Neural cell (in vitro differentiated cells): ENCODE results near the gene PGM1. TPM values are rescaled to one million over a fixed set of nuclear protein-coding genes. Genes with fewer than 3 reads are reported as not detected.

Experiments
- H2AFZ ChIP-seq: fragments of 200-600, 300-800 bp; sonication (generic), shearing (Covaris generic); 2 replicates; pipeline ENCODE4 v1.6.0; 2014; ENCODE audit warnings: low read depth, mild to moderate bottlenecking, antibody characterized with exemption, low read length, moderate library complexity
- H3F3A ChIP-seq: fragments of 200-600 bp; shearing (Covaris generic); 2 replicates; pipeline ENCODE4 v1.6.1; 2016; ENCODE audit warnings: mild to moderate bottlenecking, moderate library complexity, mixed read lengths, antibody characterized with exemption, low read length; ENCODE audit not compliant: insufficient read depth, poor library complexity, severe bottlenecking
- H3K27ac ChIP-seq: fragments of 200-600, 300-800 bp; sonication (generic), shearing (Covaris generic); 2 replicates; pipeline ENCODE4 v1.5.1; 2014; ENCODE audit warnings: mild to moderate bottlenecking, low read length, moderate library complexity
- H3K27me3 ChIP-seq: fragments of 300-800, 200-600 bp; sonication (generic), shearing (Covaris generic); 2 replicates; pipeline ENCODE4 v1.6.0; 2014; ENCODE audit warnings: mild to moderate bottlenecking, low read depth, low read length, moderate library complexity; ENCODE audit not compliant: insufficient read depth
- H3K36me3 ChIP-seq: fragments of 300-800, 200-600 bp; sonication (generic), shearing (Covaris generic); 2 replicates; pipeline ENCODE4 v1.5.1; 2014; ENCODE audit warnings: mild to moderate bottlenecking, antibody characterized with exemption, low read length, moderate library complexity; ENCODE audit not compliant: insufficient read depth
- H3K4me2 ChIP-seq: fragments of 300-800, 200-600 bp; sonication (generic), shearing (Covaris generic); 2 replicates; pipeline ENCODE4 v1.6.0; 2014; ENCODE audit warnings: mild to moderate bottlenecking, low read length
- H3K4me3 ChIP-seq: fragments of 300-800, 200-600 bp; sonication (generic), shearing (Covaris generic); 2 replicates; pipeline ENCODE4 v1.5.1; 2014; ENCODE audit warnings: mild to moderate bottlenecking, low read length, moderate library complexity
- H3K79me2 ChIP-seq: fragments of 200-600 bp; shearing (Covaris generic); replicated peaks from 2 replicates; pipeline ENCODE4 v1.6.0; 2014; ENCODE audit warnings: mild to moderate bottlenecking, low read length, moderate library complexity; ENCODE audit not compliant: insufficient read depth
- H3K9ac ChIP-seq: fragments of 300-800, 200-600 bp; sonication (generic), shearing (Covaris generic); 2 replicates; pipeline ENCODE4 v1.6.1; 2016; ENCODE audit warnings: mild to moderate bottlenecking, low read length, mixed read lengths
- H3K9me2 ChIP-seq: fragments of 200-600 bp; shearing (Covaris generic); 2 replicates; pipeline ENCODE4 v1.6.1; 2016; ENCODE audit warnings: mild to moderate bottlenecking, low read length, mixed read lengths; ENCODE audit not compliant: insufficient read depth
- H3K9me3 ChIP-seq: fragments of 200-600, 300-800 bp; sonication (generic), shearing (Covaris generic); 2 replicates; pipeline ENCODE4 v1.6.1; 2016; ENCODE audit warnings: mild to moderate bottlenecking, mixed run types, low read length, moderate library complexity, mixed read lengths
- H4K20me1 ChIP-seq: fragments of 200-600 bp; shearing (Covaris generic); 2 replicates; pipeline ENCODE4 v1.6.1; 2016; ENCODE audit warnings: mild to moderate bottlenecking, mixed run types; ENCODE audit not compliant: insufficient read depth
- EP300 ChIP-seq: fragments of 450-650 bp; conservative IDR thresholded peaks from 2 replicates; pipeline ENCODE4 v1.6.1; 2014; ENCODE audit warnings: antibody characterized with exemption, mild to moderate bottlenecking, moderate library complexity; ENCODE audit not compliant: poor library complexity, severe bottlenecking
- EZH2 ChIP-seq: fragments of 200-600, 300-800 bp; shearing (Covaris generic), sonication (generic); IDR thresholded peaks from 2 replicates; pipeline ENCODE4 v1.6.1; 2014; ENCODE audit warnings: antibody characterized with exemption, low read length, borderline replicate concordance, mild to moderate bottlenecking; ENCODE audit not compliant: insufficient read depth, poor library complexity, severe bottlenecking
- MXI1 ChIP-seq: fragments of 450-650 bp; conservative IDR thresholded peaks from 2 replicates; pipeline ENCODE4 v1.6.1; 2014; ENCODE audit warnings: antibody characterized with exemption, mild to moderate bottlenecking; ENCODE audit not compliant: poor library complexity, severe bottlenecking
- POLR2AphosphoS5 ChIP-seq: IDR thresholded peaks from 2 replicates; pipeline ENCODE4 v1.6.1; 2012
- RAD21 ChIP-seq: fragments of 450-650 bp; conservative IDR thresholded peaks from 2 replicates; pipeline ENCODE4 v1.6.1; 2014; ENCODE audit warnings: antibody characterized with exemption, mild to moderate bottlenecking, moderate library complexity
- SMC3 ChIP-seq: fragments of 450-650 bp; conservative IDR thresholded peaks from 2 replicates; pipeline ENCODE4 v1.6.1; 2014; ENCODE audit warnings: antibody characterized with exemption, mild to moderate bottlenecking, moderate library complexity; ENCODE audit not compliant: poor library complexity
- TAF1 ChIP-seq: IDR thresholded peaks from 2 replicates; pipeline ENCODE4 v1.6.1; 2012; ENCODE audit warnings: low read depth
- polyA plus RNA-seq: library from polyadenylated mRNA; depleted of rRNA; stranded (reverse); fragments of >200 nt; gene quantifications from 2 replicates; pipeline ENCODE4 v1.2.3, GENCODE V29; 2014
- TF ChIP-seq, protein P1 (sequence below): fragments of 450-650 bp; IDR thresholded peaks from 2 replicates; pipeline ENCODE4 v1.5.1; 2014; ENCODE audit warnings: antibody characterized with exemption, mild to moderate bottlenecking, moderate library complexity; ENCODE audit not compliant: poor library complexity, severe bottlenecking
- TF ChIP-seq, protein P2 (sequence below): IDR thresholded peaks from 2 replicates; pipeline ENCODE4 v1.6.1; 2012; ENCODE audit warnings: borderline replicate concordance

The PGM1 gene
- polyA plus RNA-seq, 1 donor from 2014 or later, result 2.9 TPM

DNA sequence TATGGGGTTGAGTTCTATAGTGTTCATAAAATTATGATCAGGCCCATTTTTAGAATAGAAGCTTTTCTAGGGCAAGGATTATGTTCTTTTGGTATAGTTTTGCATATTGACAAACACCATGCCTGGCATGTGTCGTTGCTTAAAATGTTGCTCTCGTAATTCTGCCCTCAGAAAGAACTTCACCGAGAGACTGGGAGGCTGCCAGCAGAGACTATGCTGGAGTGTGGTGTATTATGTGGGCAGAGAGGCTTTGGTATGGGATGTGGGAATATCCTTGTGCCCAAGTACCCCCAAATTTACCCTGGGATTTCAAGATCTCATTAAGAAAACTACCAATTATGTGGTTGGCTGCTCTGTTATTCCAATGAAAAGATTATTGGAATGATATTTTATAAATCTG lies 27.9 kb downstream of the PGM1 start:
- Histone ChIP-seq H3K9me2 (no peaks in the 10 kb centered on the region), H3K4me2 (no peak overlapping the region), H3K9me3 (no peaks in the 10 kb centered on the region), H2AFZ (no peak overlapping the region), H3F3A (no peaks in the 10 kb centered on the region), H3K79me2 (no peaks in the 10 kb centered on the region), H4K20me1 (no peaks in the 10 kb centered on the region), H3K27ac (no peak overlapping the region), H3K9ac (no peak overlapping the region), H3K4me3 (no peak overlapping the region), H3K36me3 (no peaks in the 10 kb centered on the region), H3K27me3 (no peaks in the 10 kb centered on the region)
- TF ChIP-seq TAF1 (no peak), MXI1 (no peak), EZH2 (no peak), POLR2AphosphoS5 (no peak), RAD21 (no peak), SMC3 (no peak), EP300 (no peak)
- TF ChIP-seq, protein P1, sequence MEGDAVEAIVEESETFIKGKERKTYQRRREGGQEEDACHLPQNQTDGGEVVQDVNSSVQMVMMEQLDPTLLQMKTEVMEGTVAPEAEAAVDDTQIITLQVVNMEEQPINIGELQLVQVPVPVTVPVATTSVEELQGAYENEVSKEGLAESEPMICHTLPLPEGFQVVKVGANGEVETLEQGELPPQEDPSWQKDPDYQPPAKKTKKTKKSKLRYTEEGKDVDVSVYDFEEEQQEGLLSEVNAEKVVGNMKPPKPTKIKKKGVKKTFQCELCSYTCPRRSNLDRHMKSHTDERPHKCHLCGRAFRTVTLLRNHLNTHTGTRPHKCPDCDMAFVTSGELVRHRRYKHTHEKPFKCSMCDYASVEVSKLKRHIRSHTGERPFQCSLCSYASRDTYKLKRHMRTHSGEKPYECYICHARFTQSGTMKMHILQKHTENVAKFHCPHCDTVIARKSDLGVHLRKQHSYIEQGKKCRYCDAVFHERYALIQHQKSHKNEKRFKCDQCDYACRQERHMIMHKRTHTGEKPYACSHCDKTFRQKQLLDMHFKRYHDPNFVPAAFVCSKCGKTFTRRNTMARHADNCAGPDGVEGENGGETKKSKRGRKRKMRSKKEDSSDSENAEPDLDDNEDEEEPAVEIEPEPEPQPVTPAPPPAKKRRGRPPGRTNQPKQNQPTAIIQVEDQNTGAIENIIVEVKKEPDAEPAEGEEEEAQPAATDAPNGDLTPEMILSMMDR, result no peak
- TF ChIP-seq, protein P2, sequence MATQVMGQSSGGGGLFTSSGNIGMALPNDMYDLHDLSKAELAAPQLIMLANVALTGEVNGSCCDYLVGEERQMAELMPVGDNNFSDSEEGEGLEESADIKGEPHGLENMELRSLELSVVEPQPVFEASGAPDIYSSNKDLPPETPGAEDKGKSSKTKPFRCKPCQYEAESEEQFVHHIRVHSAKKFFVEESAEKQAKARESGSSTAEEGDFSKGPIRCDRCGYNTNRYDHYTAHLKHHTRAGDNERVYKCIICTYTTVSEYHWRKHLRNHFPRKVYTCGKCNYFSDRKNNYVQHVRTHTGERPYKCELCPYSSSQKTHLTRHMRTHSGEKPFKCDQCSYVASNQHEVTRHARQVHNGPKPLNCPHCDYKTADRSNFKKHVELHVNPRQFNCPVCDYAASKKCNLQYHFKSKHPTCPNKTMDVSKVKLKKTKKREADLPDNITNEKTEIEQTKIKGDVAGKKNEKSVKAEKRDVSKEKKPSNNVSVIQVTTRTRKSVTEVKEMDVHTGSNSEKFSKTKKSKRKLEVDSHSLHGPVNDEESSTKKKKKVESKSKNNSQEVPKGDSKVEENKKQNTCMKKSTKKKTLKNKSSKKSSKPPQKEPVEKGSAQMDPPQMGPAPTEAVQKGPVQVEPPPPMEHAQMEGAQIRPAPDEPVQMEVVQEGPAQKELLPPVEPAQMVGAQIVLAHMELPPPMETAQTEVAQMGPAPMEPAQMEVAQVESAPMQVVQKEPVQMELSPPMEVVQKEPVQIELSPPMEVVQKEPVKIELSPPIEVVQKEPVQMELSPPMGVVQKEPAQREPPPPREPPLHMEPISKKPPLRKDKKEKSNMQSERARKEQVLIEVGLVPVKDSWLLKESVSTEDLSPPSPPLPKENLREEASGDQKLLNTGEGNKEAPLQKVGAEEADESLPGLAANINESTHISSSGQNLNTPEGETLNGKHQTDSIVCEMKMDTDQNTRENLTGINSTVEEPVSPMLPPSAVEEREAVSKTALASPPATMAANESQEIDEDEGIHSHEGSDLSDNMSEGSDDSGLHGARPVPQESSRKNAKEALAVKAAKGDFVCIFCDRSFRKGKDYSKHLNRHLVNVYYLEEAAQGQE, result no peak

DNA sequence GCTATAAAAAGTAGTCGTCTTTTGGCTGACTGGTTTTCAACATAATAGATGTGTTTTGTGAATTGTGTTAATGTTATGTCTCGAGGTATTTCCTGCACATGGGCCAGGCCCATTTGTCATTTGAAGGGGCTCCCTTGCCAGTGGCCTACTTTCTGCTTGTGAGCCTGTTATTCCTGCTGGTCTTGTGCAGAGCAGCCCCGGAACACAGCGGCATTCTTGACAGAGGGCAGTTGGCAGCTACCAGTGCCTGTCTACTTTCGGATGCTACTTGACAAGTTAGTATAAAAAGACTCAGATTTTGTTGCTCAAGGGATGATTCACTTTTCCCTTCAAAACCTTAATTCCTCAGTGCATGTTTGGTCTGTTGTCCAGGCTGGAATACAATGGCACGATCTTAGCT lies 28.5 kb downstream of the PGM1 start:
- no peaks in the 10 kb centered on the region for H3K79me2 ChIP-seq
- TF ChIP-seq EZH2 (no peak), MXI1 (no peak), TAF1 (no peak), SMC3 (no peak), RAD21 (no peak), EP300 (no peak), POLR2AphosphoS5 (no peak)
- TF ChIP-seq, protein P1, result no peak
- TF ChIP-seq, protein P2, result no peak
- no peak overlapping the region for H3K4me2 ChIP-seq
- H3K4me3 ChIP-seq, result no peak overlapping the region
- no peak overlapping the region for H2AFZ ChIP-seq
- H3K27me3 ChIP-seq, result no peaks in the 10 kb centered on the region
- no peaks in the 10 kb centered on the region for H3K9me3 ChIP-seq
- no peak overlapping the region for H3K9ac ChIP-seq
- H3K36me3 ChIP-seq, result no peaks in the 10 kb centered on the region
- no peaks in the 10 kb centered on the region for H3F3A ChIP-seq
- H3K9me2 ChIP-seq, result no peaks in the 10 kb centered on the region
- H4K20me1 ChIP-seq, result no peaks in the 10 kb centered on the region
- H3K27ac ChIP-seq, result no peak overlapping the region
